Naive thymus-derived CD4-positive, alpha-beta T cell (primary cell): ENCODE measurements around the gene DNAH2. TPM values are rescaled to one million over a fixed set of nuclear protein-coding genes. Genes with fewer than 3 reads are reported as not detected.
"Not testable (repeated sequence)": the region's sequence is repeated elsewhere in the genome, so short reads cannot be mapped to it uniquely, and the experiment has no call there.

Experiments used
- ATAC-seq: fragments of 150-1000 bp; cut with Tn5 transposase; 2 replicates; pipeline ENCODE4 v1.10.0; 2021; ENCODE audit warnings: mild to moderate bottlenecking, moderate library complexity
- CTCF ChIA-PET: fragments of 350-600 bp; sonication (Branson Sonifier 250); formaldehyde crosslinking; loops from one replicate; lab custom pipeline; 2021; ENCODE audit warnings: antibody characterized with exemption; lab: Charles Lee
- POLR2A ChIA-PET: fragments of 350-600 bp; sonication (Branson Sonifier 250); formaldehyde crosslinking; loops from one replicate; lab custom pipeline; 2021; ENCODE audit warnings: antibody characterized with exemption, inconsistent platforms; lab: Charles Lee
- DNase-seq, 9 donors: peaks; one replicate each; pipeline versions ENCODE4 v3.0.0 to v3.0.0-alpha.2; 2020 to 2022; ENCODE audit warnings: mixed read lengths in 1 of 9
- H3K27ac ChIP-seq: one replicate; pipeline ENCODE4 v1.7.0; 2013; ENCODE audit warnings: mild to moderate bottlenecking, low read depth, low read length, moderate library complexity
- H3K27me3 ChIP-seq, 2 donors: one replicate each; pipeline ENCODE4 v1.7.0; 2013; ENCODE audit warnings: low read length in 2 of 2, mild to moderate bottlenecking in 2 of 2, moderate library complexity in 2 of 2; ENCODE audit not compliant: control insufficient read depth in 2 of 2, insufficient read depth in 2 of 2
- H3K36me3 ChIP-seq, 3 experiments: 1 replicate in 2 of 3; 2 replicates in 1 of 3; pipeline ENCODE4 v1.7.0; 2013; ENCODE audit warnings: low read length in 3 of 3, mild to moderate bottlenecking in 3 of 3, moderate library complexity in 1 of 3; ENCODE audit not compliant: insufficient read depth in 3 of 3, control insufficient read depth in 2 of 3
- H3K4me1 ChIP-seq, 2 donors: one replicate each; pipeline ENCODE4 v1.7.0; 2013; ENCODE audit warnings: low read length in 2 of 2, mild to moderate bottlenecking in 2 of 2, moderate library complexity in 1 of 2; ENCODE audit not compliant: control insufficient read depth in 2 of 2, insufficient read depth in 2 of 2
- H3K4me3 ChIP-seq: 2 replicates; pipeline ENCODE4 v1.7.0; 2013; ENCODE audit warnings: mild to moderate bottlenecking, low read length
- H3K9me3 ChIP-seq, 3 experiments: 1 replicate in 2 of 3; 2 replicates in 1 of 3; pipeline ENCODE4 v1.7.0; 2013; ENCODE audit warnings: low read length in 3 of 3; ENCODE audit not compliant: control insufficient read depth in 2 of 3
- H3K27ac Mint-ChIP-seq, 9 donors: one replicate each; pipeline ENCODE4 v1.8.0; 2020 to 2022; ENCODE audit warnings: mixed read lengths in 9 of 9, mild to moderate bottlenecking in 8 of 9, moderate library complexity in 5 of 9, inconsistent platforms in 2 of 9
- H3K27me3 Mint-ChIP-seq, 5 donors: one replicate each; pipeline ENCODE4 v1.8.0; 2021 to 2022; ENCODE audit warnings: mixed read lengths in 5 of 5, mild to moderate bottlenecking in 1 of 5
- H3K36me3 Mint-ChIP-seq, 5 donors: one replicate each; pipeline ENCODE4 v1.8.0; 2020 to 2022; ENCODE audit warnings: mixed read lengths in 5 of 5, mild to moderate bottlenecking in 3 of 5, inconsistent platforms in 1 of 5
- H3K4me1 Mint-ChIP-seq, 7 donors: one replicate each; pipeline ENCODE4 v1.8.0; 2020 to 2022; ENCODE audit warnings: mixed read lengths in 7 of 7, mild to moderate bottlenecking in 3 of 7, inconsistent platforms in 1 of 7
- H3K4me3 Mint-ChIP-seq, 10 donors: one replicate each; pipeline ENCODE4 v1.8.0; 2020 to 2022; ENCODE audit warnings: mild to moderate bottlenecking in 10 of 10, mixed read lengths in 10 of 10, moderate library complexity in 6 of 10, inconsistent platforms in 2 of 10
- H3K9me3 Mint-ChIP-seq, 11 donors: one replicate each; pipeline ENCODE4 v1.8.0; 2020 to 2022; ENCODE audit warnings: mixed read lengths in 11 of 11, mild to moderate bottlenecking in 4 of 11, inconsistent platforms in 1 of 11, moderate library complexity in 1 of 11
- intact Hi-C, 2 donors: fragments of 100-400 bp; cut with micrococcal nuclease; formaldehyde crosslinking; loops; one replicate each; pipeline ENCODE4 v1.15.1; 2023
- polyA plus RNA-seq, 2 donors: library from polyadenylated mRNA; unstranded; fragments of 300-500 nt; fragmentation: Illumina TruSeq; gene quantifications; one replicate each; pipeline ENCODE4 v1.2.3, GENCODE V29; 2021
- total RNA-seq, 6 experiments: library from RNA in 5 of 6; stranded (reverse) in 5 of 6; gene quantifications; 1 replicate in 5 of 6; 2 replicates in 1 of 6; pipeline ENCODE4 v1.2.3 and lab custom pipeline; 2021 to 2026

The DNAH2 gene
- total and polyA plus RNA-seq, 7 experiments from 2014 or later = 0.03 TPM; not detected in 6

DNA sequence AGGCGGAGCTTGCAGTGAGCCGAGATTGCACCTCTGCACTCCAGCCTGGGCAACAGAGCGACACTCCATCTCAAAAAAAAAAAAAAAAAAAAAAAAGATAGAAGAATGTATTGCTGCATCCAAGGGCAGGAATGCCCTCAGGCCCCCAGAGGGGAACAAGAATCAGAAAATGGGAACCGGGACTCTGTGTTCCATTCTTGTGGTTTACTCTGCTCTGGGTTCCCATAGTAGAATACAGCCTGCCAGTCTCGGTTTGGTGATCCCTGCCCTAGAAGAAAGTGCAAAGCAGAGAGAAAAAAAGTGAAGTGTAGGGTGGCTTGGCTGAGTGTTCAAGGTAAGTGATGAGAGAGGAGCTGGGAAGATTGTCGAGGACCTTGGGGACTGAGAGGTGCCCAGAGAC is 89.0 kb downstream of the DNAH2 start:
- Histone ChIP-seq H3K4me3 (no peak overlapping the region), H3K27me3 (peaks cover 0 to 3% of the 10 kb centered on the region in 2 donors), H3K27ac (no peak overlapping the region), H3K9me3 (no peaks in the 10 kb centered on the region), H3K36me3 (no peaks in the 10 kb centered on the region), H3K4me1 (peaks cover 0 to 4% of the 10 kb centered on the region in 2 donors)
- Mint-ChIP-seq H3K27me3 (peaks cover 7 to 40% (median 14%) of the 10 kb centered on the region in 5 donors), H3K9me3 (peaks cover 0 to 2% (median 0%) of the 10 kb centered on the region in 11 donors), H3K27ac (no peak overlapping the region), H3K4me3 (no peak overlapping the region), H3K4me1 (peaks cover 0 to 10% (median 8%) of the 10 kb centered on the region in 7 donors), H3K36me3 (no peaks in the 10 kb centered on the region)
- intact Hi-C loops = no loop called here
- DNase-seq (no peak), ATAC-seq (no peak)
- POLR2A ChIA-PET = no interaction called here
- CTCF ChIA-PET = interaction anchor here (0.5 kb wide), 1 partner anchor 17 kb away, joined by 4 read pairs; no protein-coding TSS in a partner anchor

DNA sequence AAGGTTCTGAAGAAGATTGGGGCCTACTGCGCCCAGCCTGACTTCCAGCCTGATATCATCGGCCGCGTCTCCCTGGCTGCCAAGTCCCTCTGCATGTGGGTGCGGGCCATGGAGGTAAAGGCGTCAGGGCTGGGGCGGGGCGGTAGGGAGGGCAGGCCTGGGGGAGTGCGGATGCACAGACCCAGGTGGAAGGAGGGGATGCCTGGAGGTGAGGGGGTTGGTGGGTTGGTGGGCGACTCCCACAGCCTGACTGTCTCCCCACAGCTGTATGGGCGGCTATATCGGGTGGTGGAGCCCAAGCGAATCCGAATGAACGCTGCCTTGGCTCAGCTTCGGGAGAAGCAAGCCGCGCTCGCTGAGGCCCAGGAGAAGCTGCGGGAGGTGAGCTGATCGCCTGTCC is 89.7 kb downstream of the DNAH2 start:
- H3K4me1 Mint-ChIP-seq = peaks cover 0 to 10% (median 8%) of the 10 kb centered on the region in 7 donors
- ChIA-PET POLR2A (no interaction called here), CTCF (no interaction called here)
- no peaks in the 10 kb centered on the region for H3K36me3 ChIP-seq
- peaks cover 0 to 4% of the 10 kb centered on the region in 2 donors for H3K4me1 ChIP-seq
- no peak overlapping the region for H3K4me3 ChIP-seq
- H3K27me3 ChIP-seq = peaks cover 0 to 3% of the 10 kb centered on the region in 2 donors
- no peak overlapping the region for H3K27ac Mint-ChIP-seq
- peaks cover 0 to 2% (median 0%) of the 10 kb centered on the region in 11 donors for H3K9me3 Mint-ChIP-seq
- H3K27ac ChIP-seq = no peak overlapping the region
- ATAC-seq (no peak), DNase-seq (no peak)
- intact Hi-C loops = no loop called here
- H3K36me3 Mint-ChIP-seq = no peaks in the 10 kb centered on the region
- no peak overlapping the region for H3K4me3 Mint-ChIP-seq
- H3K27me3 Mint-ChIP-seq = peaks cover 7 to 35% (median 14%) of the 10 kb centered on the region in 5 donors
- H3K9me3 ChIP-seq = no peaks in the 10 kb centered on the region

DNA sequence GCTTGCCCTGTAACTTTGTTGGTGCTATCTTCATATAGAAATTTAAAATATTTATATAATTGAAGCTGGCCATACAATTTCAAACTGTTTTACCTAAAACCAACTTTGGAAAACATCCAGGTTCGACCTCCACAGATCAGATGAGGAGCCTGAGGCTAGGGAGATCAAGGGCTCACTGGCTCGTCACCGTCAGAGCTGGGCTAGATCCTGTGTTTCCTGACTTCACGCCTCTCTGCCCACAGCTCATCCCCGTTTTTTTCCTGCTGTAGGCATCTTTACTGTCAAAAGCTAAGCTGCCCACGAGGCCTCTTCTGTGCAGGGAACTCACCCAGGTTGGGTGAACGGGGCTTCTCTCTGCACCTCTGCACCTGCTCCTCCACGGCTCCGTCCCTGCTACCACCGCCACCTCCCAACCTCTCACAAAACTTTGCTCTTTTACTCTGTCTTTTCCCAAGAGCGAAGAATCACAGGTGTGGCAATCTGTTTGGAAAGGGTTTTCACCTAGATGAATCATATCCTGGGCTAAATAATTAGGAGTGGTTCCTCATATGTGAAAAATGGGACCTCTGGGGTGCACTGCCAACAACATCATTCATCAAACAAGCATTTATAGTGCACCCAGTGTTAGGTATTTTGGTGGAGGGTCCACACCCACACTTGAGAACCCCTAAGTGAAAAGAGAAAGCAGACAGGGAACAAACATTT is 91.7 kb downstream of the DNAH2 start:
- no peak overlapping the region for H3K4me3 ChIP-seq
- Mint-ChIP-seq H3K36me3 (no peaks in the 10 kb centered on the region), H3K27me3 (peaks cover 0 to 23% (median 7%) of the 10 kb centered on the region in 5 donors), H3K27ac (no peak overlapping the region), H3K9me3 (peaks cover 0 to 2% (median 0%) of the 10 kb centered on the region in 11 donors), H3K4me1 (peaks cover 0 to 10% (median 8%) of the 10 kb centered on the region in 7 donors), H3K4me3 (no peak overlapping the region)
- DNase-seq (no peak), ATAC-seq (no peak)
- no peaks in the 10 kb centered on the region for H3K36me3 ChIP-seq
- H3K27ac ChIP-seq = no peak overlapping the region
- CTCF ChIA-PET = no interaction called here
- POLR2A ChIA-PET = no interaction called here
- intact Hi-C loops = no loop called here
- H3K4me1 ChIP-seq = peaks cover 0 to 4% of the 10 kb centered on the region in 2 donors
- no peaks in the 10 kb centered on the region for H3K27me3 ChIP-seq
- H3K9me3 ChIP-seq = no peaks in the 10 kb centered on the region

DNA sequence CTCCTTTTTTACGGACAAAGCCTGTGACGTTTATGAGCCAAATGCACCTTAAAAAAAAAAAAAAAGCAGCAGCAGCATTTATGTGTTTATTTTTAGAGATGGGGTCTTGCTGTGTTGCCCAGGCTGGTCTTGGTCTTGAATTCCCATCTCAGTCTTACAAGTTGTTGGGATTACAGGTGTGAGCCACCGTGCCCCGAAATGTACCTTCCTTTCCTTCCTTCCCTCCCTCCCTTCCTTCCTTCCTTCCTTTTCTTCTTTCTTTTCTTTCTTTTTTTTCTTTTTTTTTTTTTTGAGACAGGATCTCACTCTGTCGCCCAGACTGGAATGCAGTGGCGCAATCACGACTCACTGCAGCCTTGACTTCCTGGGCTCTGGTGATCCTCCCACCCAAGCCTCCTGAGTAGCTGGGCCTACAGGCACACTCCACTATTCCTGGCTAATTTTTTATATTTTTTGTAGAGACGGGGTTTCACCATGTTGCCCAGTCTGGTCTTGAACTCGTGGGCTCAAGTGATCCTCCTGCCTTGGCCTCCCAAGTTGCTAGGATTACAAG is 92.3 kb downstream of the DNAH2 start:
- POLR2A ChIA-PET, H3K36me3 Mint-ChIP-seq, H3K9me3 Mint-ChIP-seq, H3K27ac Mint-ChIP-seq, CTCF ChIA-PET, H3K27me3 ChIP-seq, H3K36me3 ChIP-seq, ATAC-seq, H3K4me1 ChIP-seq, H3K27ac ChIP-seq, H3K9me3 ChIP-seq, DNase-seq, H3K4me1 Mint-ChIP-seq, intact Hi-C loops, H3K4me3 Mint-ChIP-seq, H3K4me3 ChIP-seq: not testable (repeated sequence)
- peaks cover 0 to 19% (median 6%) of the 10 kb centered on the region in 5 donors for H3K27me3 Mint-ChIP-seq

DNA sequence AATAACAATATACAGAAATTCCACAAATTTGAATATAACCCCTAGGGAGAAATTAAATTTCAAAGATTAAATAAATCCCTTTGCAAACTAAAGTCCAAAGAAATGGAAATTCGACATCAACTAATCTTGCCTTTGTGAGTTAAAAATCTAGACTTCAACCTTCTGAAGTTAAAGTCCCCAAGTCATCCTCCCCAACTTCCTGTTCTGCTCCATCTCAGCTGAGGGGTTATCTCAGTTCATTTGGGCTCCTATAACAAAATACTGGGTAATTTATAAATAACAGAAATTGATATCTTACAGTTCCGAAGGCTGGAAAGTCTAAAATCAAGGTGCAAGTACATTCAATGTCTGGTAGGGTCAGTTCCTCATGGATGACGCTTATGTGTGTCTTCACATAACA is 93.7 kb downstream of the DNAH2 start:
- no peaks in the 10 kb centered on the region for H3K9me3 ChIP-seq
- no peaks in the 10 kb centered on the region for H3K36me3 ChIP-seq
- Mint-ChIP-seq H3K9me3 (peaks cover 0 to 2% (median 0%) of the 10 kb centered on the region in 11 donors), H3K27ac (no peak overlapping the region), H3K36me3 (no peaks in the 10 kb centered on the region), H3K4me3 (no peak overlapping the region), H3K27me3 (peaks cover 0 to 14% (median 0%) of the 10 kb centered on the region in 5 donors), H3K4me1 (peaks cover 0 to 10% (median 8%) of the 10 kb centered on the region in 7 donors)
- no peaks in the 10 kb centered on the region for H3K27me3 ChIP-seq
- ChIA-PET CTCF (interaction anchor here (0.6 to 0.9 kb wide), 2 partner anchors 11 to 225 kb away, joined by 3 to 4 read pairs; no protein-coding TSS in a partner anchor), POLR2A (no interaction called here)
- peaks cover 0 to 4% of the 10 kb centered on the region in 2 donors for H3K4me1 ChIP-seq
- no peak overlapping the region for H3K4me3 ChIP-seq
- no peak for ATAC-seq
- intact Hi-C loops = no loop called here
- DNase-seq = peak in 1 of 9 donors; percentile 16
- no peak overlapping the region for H3K27ac ChIP-seq

DNA sequence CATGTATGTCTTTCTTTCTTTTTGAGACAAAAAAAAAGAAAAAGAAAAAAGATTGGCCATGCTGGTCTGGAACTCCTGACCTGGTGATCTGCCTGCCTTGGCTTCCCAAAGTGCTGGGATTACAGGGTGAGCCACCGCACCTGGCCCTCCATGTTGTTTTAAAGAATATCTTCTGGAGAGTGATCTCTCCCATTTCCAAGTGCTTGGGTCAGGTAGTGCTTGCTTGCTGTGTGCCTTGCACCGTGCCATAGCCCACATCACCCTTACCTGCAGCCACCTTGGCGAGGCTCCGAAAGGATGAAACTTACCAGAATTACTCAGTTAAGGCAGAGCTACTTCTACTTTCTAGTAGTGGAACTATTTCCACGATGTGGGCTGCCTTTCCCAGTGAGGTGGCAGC is 97.4 kb downstream of the DNAH2 start:
- POLR2A ChIA-PET = no interaction called here

More for the DNA sequence above, 97.4 kb downstream of the DNAH2 start:
- intact Hi-C loops = no loop called here
- Mint-ChIP-seq H3K27ac (no peak overlapping the region), H3K4me3 (no peak overlapping the region), H3K36me3 (no peaks in the 10 kb centered on the region), H3K4me1 (peaks cover 0 to 10% (median 8%) of the 10 kb centered on the region in 7 donors), H3K9me3 (no peaks in the 10 kb centered on the region), H3K27me3 (peaks cover 0 to 4% (median 0%) of the 10 kb centered on the region in 5 donors)
- no peak for DNase-seq
- Histone ChIP-seq H3K4me3 (no peak overlapping the region), H3K9me3 (no peaks in the 10 kb centered on the region), H3K4me1 (peaks cover 0 to 4% of the 10 kb centered on the region in 2 donors), H3K27ac (no peak overlapping the region), H3K27me3 (no peaks in the 10 kb centered on the region), H3K36me3 (no peaks in the 10 kb centered on the region)
- no peak for ATAC-seq
- CTCF ChIA-PET = no interaction called here
